ENCODE measurements around the gene YIPF3. TPM values are rescaled to one million over a fixed set of nuclear protein-coding genes. Genes with fewer than 3 reads are reported as not detected.

The YIPF3 gene
- polyA plus RNA-seq, 1 experiment = 355 TPM

DNA sequence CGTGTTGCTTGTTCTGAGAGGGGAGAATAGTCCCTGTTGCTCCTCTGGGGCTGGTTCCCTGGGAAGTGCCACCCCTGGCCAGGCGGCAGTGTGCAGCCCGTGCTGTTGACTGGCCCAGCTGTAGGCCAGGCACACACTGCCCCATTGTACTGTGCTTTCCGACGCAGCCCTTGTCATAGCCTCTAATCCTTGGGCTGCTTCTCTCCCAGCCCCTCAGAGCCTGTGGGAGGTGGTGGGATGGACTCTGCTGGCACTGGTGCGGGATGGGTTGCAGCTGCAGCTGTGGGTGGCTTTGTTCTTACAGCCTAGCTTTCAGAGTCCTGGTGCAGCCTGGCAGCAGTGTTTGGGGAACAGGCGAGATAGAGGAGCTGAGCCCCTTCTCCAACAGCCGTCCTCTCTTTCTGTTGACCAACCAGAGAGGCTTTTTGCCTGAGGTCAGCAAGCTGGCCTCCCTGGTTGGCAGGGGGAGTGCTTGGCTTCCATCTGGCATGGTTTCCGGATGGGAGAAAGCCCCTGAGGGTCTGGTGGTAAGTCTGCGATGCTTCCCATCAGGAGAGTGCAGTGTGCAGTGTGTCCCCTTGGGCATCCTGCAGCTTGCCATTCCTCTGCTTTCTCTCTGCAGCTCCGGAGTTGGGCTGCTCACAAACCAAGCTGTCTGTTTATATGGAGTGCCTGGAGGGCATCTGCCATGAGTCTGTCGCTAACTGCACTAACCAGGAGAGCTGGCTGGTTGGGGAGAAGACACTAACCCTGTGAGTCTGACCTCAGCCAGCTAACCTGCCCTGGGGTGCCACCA, 27.3 kb downstream of the YIPF3 start:
- ChIA-PET POLR2A (no interaction called here), CTCF (interaction anchor here (1.0 to 9.9 kb wide), 4 partner anchors 10 to 560 kb away, joined by 3 to 136 read pairs (median 4); partner anchors contain the start of genes CNPY3 and LRRC73)
- no peak for DNase-seq (ENCODE audit: low read depth)
- TF ChIP-seq, protein P1, sequence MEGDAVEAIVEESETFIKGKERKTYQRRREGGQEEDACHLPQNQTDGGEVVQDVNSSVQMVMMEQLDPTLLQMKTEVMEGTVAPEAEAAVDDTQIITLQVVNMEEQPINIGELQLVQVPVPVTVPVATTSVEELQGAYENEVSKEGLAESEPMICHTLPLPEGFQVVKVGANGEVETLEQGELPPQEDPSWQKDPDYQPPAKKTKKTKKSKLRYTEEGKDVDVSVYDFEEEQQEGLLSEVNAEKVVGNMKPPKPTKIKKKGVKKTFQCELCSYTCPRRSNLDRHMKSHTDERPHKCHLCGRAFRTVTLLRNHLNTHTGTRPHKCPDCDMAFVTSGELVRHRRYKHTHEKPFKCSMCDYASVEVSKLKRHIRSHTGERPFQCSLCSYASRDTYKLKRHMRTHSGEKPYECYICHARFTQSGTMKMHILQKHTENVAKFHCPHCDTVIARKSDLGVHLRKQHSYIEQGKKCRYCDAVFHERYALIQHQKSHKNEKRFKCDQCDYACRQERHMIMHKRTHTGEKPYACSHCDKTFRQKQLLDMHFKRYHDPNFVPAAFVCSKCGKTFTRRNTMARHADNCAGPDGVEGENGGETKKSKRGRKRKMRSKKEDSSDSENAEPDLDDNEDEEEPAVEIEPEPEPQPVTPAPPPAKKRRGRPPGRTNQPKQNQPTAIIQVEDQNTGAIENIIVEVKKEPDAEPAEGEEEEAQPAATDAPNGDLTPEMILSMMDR (IDR thresholded peaks at IDR 0.05; ENCODE audit: insufficient read depth, low read depth, low read length) = no peak
- Histone ChIP-seq H3K4me3 (ENCODE audit: low read depth, low read length) (no peak overlapping the region), H3K36me3 (ENCODE audit: control insufficient read depth, insufficient read depth, low read length) (peaks cover 2% of the 10 kb centered on the region; the same call in 1 of the 2 replicates), H3K27me3 (ENCODE audit: control insufficient read depth, insufficient read depth, low read length) (no peaks in the 10 kb centered on the region)

DNA sequence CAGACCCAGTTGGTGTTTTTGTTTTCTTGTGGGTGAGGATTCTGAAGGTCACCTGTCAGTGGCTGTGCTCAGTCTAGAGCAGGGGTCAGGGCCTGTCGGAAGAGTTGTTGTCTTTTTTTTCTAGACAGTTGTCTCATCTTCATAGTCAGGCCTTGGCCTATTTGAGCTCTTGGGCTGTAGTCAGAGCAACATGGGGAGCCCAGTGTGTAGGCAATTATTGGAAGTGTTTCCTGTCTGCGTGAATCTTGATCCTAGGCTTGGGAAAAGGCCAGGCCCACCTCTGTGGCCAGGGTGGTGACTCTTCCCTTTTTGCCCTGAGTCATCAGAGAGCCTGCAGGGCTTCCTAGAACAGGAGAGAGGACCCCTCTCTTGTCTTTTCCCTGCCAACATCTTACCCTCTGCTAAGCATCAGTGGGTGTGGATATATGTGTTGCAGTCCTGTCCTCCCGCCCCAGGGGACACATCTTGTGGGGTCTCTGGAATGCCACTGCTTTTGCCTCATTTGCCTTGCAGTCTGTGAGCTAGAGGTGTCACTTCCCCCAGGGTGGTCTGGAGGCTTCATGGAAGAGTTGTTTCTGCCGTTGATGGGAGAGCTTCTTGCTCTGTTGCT, 28.0 kb downstream of the YIPF3 start:
- TF ChIP-seq, protein P1 (IDR thresholded peaks at IDR 0.05; ENCODE audit: insufficient read depth, low read depth, low read length) = no peak
- DNase-seq (ENCODE audit: low read depth) = no peak
- POLR2A ChIA-PET = no interaction called here
- H3K4me3 ChIP-seq (ENCODE audit: low read depth, low read length) = no peak overlapping the region
- peaks cover 2% of the 10 kb centered on the region; the same call in 1 of the 2 replicates for H3K36me3 ChIP-seq (ENCODE audit: control insufficient read depth, insufficient read depth, low read length)
- no peaks in the 10 kb centered on the region for H3K27me3 ChIP-seq (ENCODE audit: control insufficient read depth, insufficient read depth, low read length)
- CTCF ChIA-PET = interaction anchor here (1.0 to 9.9 kb wide), 4 partner anchors 18 to 559 kb away, joined by 3 to 136 read pairs (median 6); partner anchors contain the start of genes CNPY3 and LRRC73

DNA sequence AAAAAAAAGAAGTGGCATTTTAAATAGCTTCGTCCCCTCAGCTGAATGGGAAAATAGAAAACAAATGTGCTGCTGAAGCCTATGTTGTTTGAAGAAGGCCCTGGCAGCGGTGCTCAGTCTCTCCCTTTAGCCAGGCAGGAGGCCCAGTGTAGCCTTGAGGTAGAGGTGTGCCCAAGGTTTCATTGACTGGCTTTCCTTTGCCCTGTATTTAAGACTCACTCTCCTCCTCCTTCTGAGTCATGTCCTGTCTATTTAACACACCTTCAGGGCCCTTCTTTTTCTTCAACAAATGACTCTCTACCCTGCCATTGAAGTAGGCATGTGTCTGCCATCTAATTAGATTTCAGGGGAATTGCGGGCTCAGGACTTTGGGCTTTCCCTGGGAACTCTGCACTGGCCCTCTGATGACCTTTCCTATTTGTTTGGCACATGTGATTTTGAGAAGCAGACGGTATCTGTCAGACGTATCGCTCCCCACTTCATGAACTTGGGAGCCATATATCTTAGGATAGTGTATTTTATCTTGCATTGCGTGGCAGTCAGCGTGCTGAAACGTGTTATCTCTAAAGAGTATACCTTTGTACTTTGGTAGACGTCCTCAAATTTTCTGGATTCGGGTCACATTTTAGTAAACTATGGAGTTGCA, 35.0 kb downstream of the YIPF3 start:
- Histone ChIP-seq H3K27me3 (ENCODE audit: control insufficient read depth, insufficient read depth, low read length) (no peaks in the 10 kb centered on the region), H3K36me3 (ENCODE audit: control insufficient read depth, insufficient read depth, low read length) (peaks cover 1% of the 10 kb centered on the region; the same call in 1 of the 2 replicates), H3K4me3 (ENCODE audit: low read depth, low read length) (no peak overlapping the region)
- ChIA-PET POLR2A (no interaction called here), CTCF (no interaction called here)
- no peak for DNase-seq (ENCODE audit: low read depth)
- TF ChIP-seq, protein P1 (IDR thresholded peaks at IDR 0.05; ENCODE audit: insufficient read depth, low read depth, low read length) = no peak

DNA sequence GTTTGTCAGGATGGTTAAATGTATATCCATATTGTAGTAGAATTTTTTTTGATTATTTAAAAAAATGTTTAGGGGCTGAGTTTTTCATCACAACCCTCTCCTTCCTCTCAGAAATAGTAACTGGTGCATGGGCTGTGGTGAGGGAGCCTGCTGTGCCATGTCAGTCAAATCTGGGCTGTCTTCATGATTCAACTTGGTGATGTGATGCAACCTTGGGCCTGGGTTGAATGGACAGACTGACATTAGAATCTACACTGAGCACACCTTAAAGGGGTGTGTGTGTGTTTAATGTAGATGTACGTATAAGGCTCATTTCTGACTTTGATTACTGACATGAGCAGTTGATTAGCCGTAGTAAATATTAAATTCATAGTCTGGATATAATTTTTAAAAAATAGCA, 35.7 kb downstream of the YIPF3 start:
- Histone ChIP-seq H3K36me3 (ENCODE audit: control insufficient read depth, insufficient read depth, low read length) (peaks cover 1% of the 10 kb centered on the region; the same call in 1 of the 2 replicates), H3K27me3 (ENCODE audit: control insufficient read depth, insufficient read depth, low read length) (no peaks in the 10 kb centered on the region), H3K4me3 (ENCODE audit: low read depth, low read length) (no peak overlapping the region)
- POLR2A ChIA-PET = no interaction called here
- TF ChIP-seq, protein P1 (IDR thresholded peaks at IDR 0.05; ENCODE audit: insufficient read depth, low read depth, low read length) = no peak
- DNase-seq (ENCODE audit: low read depth) = no peak
- CTCF ChIA-PET = interaction anchor here (1.0 to 1.2 kb wide), 2 partner anchors 12 to 15 kb away, joined by 4 to 5 read pairs; no protein-coding TSS in a partner anchor

DNA sequence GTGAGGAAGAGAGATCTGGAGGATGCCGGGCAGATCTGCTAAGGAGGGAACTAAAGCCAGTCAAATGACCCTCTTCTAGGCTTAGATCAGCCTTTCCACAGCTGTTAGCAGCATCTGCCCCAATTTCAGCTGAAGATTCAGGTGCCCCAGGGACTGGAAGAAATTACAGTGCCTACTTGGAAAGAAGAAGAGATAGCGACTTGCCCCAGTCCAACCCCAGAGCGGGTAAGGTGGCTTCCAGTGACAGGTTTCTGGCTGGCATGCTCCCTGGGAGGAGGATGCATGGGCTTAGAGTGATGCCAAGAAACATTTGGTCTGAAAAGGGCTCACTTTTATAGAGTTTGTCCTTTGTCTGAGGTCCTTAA, 38.7 kb downstream of the YIPF3 start:
- ChIA-PET POLR2A (interaction anchor here (0.6 to 0.7 kb wide), 2 partner anchors 15 to 90 kb away, joined by 4 to 5 read pairs; no protein-coding TSS in a partner anchor), CTCF (interaction anchor here (0.7 to 2.0 kb wide), 3 partner anchors 15 to 21 kb away, joined by 3 to 6 read pairs (median 4); no protein-coding TSS in a partner anchor)
- no peak for DNase-seq (ENCODE audit: low read depth)
- no peaks in the 10 kb centered on the region; the same call in 1 of the 2 replicates for H3K36me3 ChIP-seq (ENCODE audit: control insufficient read depth, insufficient read depth, low read length)
- H3K27me3 ChIP-seq (ENCODE audit: control insufficient read depth, insufficient read depth, low read length) = no peaks in the 10 kb centered on the region
- H3K4me3 ChIP-seq (ENCODE audit: low read depth, low read length) = peak overlapping the region; percentile 66
- TF ChIP-seq, protein P1 (IDR thresholded peaks at IDR 0.05; ENCODE audit: insufficient read depth, low read depth, low read length) = no peak

Data from BJ (cell line).